Measurements from ENCODE around the gene SMIM7. TPM values are rescaled to one million over a fixed set of nuclear protein-coding genes. Genes with fewer than 3 reads are reported as not detected.
"Not testable (repeated sequence)": the region's sequence is repeated elsewhere in the genome, so short reads cannot be mapped to it uniquely, and the experiment has no call there.

SMIM7 gene
- total RNA-seq, 1 experiment from 2014 or later: 167 TPM

DNA sequence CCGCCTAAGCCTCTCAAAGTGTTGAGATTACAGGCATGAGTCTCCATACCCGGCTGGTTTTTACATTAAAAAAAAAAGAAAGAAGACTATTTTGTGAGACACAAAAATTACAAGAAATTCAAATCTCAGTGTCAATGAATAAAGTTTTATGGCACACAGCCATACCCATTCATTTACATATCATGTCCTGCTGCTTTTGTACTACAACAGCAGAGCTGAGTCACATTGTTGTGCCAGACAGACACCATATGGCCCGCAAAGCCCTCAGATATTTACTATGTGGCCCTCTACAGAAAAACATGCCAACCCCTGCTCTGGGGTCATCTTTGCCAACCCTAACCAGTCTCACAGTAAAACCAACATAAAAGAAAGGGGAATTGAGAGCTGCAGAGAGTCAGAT, 5.3 kb downstream of the SMIM7 start:
- DNase-seq (ENCODE audit: low read depth): no peak

DNA sequence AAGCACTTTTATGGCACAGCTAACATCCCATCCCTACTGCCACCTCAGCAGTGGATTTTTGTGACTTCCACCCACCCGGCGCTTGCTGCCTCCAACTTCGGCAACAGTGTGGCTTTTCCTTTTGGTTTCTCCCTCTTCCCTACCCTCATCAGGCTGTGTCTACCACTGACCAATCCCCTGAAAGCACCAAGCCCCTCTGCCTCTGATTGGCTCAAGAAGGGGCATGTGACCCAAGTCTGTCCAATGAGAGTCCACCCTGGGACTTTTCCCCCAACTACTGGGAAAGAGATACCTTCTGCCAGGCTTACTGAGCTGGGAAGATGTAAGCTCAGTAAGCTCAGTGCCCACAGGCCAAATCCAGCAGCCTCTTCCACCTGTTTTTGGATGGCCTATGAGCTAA, 5.8 kb downstream of the SMIM7 start:
- peak; percentile 23 for DNase-seq (ENCODE audit: low read depth)

DNA sequence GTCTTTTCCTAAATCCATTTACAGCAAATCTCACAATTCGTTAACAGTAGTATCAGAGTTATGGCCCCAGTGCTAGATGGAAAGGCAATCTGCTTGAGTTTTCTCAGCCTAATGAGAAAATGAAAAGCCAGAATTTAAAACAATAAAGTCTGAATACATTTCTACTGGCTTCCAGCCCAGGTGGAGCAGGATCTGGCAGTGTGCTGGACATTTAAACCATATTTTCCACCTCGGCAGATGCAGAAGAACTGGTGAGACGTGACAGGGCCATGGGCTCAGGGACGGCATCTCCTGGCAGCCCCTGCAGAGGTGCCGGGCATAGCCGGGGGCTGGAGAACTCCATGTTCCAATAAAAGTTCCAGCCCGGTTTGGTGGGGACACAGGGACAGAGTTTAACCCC, 7.1 kb downstream of the SMIM7 start:
- DNase-seq (ENCODE audit: low read depth): no peak

DNA sequence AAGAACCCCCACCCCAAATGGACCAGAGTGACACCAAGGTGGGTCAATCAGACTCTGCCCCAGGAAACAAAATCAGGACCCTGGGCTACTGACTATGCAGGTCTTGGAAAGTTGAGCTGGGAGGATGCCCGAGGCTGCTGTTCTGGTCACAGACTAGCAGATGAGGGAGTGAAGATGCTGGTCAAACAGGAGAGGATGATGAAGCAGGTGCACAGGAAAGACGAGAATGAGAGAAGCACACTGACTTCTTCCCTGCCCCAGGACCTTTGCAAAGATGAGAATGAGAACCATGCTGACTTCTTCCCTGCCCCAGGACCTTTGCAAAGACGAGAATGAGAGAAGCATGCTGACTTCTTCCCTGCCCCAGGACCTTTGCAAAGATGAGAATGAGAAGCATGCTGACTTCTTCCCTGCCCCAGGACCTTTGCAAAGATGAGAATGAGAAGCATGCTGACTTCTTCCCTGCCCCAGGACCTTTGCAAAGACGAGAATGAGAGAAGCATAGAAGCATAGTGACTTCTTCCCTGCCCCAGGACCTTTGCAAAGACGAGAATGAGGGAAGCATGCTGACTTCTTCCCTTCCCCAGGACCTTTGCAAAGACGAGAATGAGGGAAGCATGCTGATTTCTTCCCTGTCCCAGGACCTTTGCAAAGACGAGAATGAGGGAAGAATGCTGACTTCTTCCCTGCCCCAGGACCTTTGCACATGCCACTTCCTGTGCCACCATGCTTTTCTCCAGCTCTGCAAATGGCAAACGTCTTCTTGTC, 8.3 kb downstream of the SMIM7 start:
- not testable (repeated sequence) for DNase-seq (ENCODE audit: low read depth)

DNA sequence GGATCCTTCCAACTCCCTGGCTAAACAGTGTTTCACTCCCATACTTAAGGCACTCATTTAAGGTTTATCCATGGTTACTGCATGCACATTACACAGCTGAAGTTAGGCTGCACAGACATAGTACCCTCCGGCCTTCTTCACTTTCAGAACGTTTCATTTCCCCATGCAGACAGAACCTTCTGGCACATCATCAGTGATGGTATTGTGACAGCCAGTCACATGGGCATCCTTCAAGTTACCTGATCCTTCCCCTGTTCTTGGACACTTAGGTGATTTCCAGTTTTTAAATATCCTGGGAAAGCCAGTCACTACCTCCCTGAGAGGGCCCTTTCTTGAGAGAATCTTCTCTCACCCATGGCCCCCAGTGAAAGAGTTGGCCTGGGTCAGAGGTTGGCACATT, 9.1 kb downstream of the SMIM7 start:
- DNase-seq (ENCODE audit: low read depth): no peak

DNA sequence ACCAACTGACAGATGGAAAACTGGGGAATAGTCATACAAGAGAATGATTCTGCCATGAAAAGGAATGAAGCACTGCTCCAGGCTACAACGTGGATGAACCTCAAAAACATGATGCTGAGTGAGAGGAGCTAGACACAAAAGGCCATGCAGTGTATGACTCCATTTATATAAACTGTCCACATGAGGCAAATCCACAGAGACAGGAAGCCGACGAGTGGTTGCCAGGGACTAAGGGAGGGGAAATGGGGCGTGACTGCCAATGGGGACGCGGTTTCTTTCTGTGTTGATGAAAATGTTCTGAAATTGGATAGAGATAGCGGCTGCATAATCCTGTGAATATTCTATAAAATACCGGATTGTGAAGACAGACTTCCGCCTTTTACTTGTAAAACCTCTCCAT, 10.2 kb downstream of the SMIM7 start:
- DNase-seq (ENCODE audit: low read depth): peak; percentile 71

DNA sequence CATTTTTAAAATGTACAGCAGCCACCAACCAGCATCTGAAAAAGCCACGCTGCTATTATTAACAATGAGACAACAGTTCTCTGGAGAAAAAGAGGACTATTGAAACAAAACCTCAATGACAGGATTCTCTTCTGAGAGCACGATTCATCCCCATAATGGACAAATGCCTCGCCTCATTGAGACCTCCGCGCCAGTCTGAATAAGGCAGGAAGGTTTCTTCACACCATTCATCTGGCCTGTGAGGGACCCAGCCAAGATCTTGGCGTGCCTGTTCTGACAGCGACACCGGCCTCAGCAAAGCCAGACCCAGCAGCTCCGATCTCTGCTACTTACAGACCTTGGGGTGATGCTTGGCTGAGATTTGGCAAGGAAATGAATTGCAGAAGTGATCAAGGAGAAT, 14.8 kb downstream of the SMIM7 start:
- no peak for DNase-seq (ENCODE audit: low read depth)

DNA sequence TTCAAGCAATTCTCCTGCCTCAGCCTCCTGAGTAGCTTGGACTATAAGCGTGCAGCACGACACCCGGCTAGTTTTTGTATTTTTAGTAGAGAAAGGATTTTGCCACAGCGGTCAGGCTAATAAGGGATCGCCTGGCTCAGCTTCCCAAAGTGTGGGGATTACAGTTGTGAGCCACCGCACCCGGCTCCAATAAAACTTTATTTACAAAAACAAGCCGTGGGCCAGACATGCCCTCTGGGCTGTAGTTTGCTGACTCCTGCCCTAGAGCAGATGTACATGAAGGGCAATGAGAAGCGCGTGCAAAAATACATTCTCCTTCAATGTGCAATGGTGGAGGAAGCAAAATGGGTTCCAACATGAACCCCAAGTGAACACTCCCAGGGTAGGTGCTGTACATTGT, 18.2 kb downstream of the SMIM7 start:
- DNase-seq (ENCODE audit: low read depth): no peak

DNA sequence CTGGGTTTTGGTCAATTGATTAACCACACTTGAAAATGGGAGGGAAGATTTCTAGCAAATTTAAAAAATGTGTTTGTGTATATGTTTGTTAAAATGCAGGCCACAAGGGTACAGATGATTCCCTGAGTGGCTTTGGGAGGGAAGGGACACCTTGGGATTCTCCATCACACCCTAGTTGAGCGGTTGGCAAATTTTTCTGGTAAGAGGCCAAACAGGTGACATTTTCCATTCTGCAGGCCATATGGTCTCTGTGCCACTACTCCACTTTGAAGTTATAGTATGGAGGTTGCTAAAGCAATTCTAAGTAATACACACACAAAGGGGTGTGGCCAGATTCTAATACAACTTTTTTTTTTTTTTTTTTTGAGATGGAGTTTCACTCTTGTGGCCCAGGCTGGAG, 19.0 kb downstream of the SMIM7 start:
- no peak for DNase-seq (ENCODE audit: low read depth)

DNA sequence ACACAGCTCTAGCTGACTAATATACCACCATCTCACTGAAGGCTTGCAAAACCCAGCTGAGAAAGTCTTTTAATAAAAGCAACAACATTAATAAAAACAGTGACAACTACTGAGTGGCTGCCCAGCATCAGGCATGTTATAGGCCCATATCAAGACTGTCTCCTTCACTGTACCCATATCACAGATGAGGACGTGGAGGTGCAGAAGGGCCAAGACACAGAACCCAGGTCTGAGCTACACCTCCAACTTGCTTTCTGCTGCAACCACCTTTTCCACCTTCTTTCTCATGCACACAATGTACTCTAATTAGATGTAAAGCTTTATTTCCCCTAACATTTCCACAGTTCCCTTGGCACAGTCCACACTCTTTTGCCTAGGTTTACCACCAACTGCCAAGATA, 21.3 kb downstream of the SMIM7 start:
- DNase-seq (ENCODE audit: low read depth): no peak

DNA sequence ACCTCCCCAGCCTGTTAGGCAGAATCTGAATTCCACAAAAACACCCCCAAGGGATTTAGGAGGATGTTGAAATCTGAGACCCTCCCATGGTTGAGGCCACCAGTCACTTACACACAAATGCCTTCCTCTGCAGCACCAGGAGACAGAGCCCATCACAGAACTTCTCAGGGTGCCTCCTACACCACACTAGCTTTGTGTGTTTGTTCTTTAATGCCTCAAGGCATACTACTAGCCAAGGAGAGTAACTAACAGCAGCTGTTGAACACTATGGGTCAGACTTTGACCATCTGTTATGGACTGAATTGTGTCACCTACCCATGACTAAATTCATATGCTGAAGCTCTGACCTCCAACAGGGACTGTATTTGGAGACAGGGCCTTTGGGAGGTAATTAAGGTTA, 22.4 kb downstream of the SMIM7 start:
- DNase-seq (ENCODE audit: low read depth): no peak

DNA sequence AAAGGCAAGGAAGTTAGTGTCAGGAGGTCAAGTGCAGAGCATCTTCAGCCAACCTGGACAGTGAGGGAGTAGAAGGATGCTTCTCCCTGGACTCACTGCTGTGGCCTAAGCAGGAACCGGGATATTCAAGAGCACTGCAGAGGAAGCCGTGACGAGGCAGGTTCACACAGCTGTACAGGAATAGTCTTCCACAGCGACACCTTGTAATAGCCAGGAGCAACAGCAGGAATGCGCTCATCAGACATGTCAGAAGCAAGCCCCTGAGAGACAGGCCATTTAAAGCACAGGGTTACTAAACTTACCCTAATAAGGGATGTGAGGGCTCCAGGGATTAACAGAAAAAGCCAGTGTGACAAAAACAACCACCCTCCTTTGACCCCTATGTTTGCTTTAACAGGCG, 28.5 kb downstream of the SMIM7 start:
- no peak for DNase-seq (ENCODE audit: low read depth)

DNA sequence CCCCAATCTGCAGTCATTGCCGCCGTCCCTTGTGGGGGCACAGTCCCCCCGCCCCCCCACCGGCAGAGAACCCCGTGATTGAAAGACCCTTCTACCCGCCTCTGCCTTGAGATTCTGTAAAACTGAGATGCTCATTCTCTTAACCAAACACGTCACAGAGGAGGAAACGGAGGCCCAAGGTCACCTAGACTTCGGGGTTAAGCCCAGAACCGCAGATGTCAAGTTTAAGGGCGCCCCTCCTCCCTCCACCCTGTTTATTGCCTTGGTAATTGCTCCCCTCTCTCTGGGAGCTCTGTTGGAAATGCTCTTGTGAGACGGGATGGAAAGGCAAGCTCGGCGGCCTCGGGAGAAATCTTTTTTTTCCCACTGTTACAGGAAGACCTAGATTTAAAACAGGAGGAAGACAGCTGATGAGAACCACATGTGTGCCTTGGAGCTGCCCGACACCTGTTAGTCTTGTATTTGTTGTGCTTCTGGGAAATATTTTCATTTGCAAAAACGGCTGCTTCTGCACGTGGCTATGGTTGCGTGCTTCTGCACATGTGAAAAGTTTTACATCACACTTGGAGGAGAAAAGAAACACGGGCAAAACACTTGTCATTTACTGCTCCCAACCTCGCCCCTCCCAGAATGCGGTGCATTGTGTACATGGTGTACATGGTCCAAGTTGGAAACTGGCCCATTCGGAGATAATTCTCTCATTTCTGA, 30.8 kb downstream of the SMIM7 start:
- DNase-seq (ENCODE audit: low read depth): peak; percentile 17

DNA sequence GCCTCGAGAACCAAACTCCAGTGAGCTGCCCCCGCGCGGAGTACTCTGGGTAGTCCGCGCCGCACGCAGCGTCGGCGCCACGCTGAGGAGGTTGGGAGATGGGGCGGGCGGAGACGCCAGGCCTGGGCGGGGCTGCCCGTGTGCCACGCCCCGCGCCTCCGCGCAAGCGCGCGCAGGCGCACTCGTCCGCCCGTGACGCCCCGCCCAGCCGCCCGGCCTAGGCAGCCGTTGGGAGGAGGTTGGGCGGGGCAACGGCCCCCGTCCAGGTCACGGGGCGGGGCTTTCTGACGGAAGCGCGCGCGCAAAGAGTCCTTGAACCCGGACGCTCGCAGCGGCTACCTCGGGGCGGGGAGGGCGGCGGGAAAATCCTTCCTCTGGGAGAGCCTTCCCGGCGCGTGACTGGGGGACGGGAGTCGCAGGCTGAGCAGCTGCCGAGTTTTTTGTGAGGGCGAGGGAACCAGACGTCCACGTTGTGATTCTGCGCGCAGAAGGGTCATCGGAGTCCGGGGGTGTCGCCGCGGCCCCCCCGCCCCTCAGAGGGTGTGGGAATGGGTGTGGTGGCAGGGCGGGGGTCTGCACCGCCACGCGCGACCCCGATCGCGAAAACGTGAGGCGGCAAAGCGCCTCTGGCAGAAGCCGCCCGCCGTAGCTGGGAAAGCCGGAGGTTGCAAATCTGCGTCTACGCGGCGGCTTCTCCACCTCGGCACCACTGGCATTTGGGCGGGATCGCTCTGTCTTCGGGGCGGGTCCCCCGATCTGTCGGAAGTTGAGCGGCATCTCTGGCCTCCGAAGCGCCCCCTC, 31.6 kb downstream of the SMIM7 start, which contains the start of gene MED26:
Gene MED26, minus strand, starts transcription at position 22 of the 801 bp plus-strand sequence. CDS start 261 bp downstream, outside the sequence.
- peak; percentile 97 for DNase-seq (ENCODE audit: low read depth)

DNA sequence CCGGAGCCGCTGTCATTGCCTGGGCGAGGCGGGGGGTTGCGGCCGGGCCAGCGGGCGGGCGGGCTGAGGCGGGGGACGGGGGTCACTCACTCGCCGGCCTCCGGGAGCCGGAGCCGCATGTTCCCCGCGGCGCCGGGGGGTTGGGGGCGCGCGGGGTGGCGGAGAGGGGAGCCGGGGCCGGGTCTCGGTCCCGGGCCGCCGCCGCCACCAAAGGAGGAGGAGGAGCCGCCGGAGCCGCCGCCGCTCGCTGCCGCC, 32.1 kb downstream of the SMIM7 start:
- peak; percentile 9 for DNase-seq (ENCODE audit: low read depth)

DNA sequence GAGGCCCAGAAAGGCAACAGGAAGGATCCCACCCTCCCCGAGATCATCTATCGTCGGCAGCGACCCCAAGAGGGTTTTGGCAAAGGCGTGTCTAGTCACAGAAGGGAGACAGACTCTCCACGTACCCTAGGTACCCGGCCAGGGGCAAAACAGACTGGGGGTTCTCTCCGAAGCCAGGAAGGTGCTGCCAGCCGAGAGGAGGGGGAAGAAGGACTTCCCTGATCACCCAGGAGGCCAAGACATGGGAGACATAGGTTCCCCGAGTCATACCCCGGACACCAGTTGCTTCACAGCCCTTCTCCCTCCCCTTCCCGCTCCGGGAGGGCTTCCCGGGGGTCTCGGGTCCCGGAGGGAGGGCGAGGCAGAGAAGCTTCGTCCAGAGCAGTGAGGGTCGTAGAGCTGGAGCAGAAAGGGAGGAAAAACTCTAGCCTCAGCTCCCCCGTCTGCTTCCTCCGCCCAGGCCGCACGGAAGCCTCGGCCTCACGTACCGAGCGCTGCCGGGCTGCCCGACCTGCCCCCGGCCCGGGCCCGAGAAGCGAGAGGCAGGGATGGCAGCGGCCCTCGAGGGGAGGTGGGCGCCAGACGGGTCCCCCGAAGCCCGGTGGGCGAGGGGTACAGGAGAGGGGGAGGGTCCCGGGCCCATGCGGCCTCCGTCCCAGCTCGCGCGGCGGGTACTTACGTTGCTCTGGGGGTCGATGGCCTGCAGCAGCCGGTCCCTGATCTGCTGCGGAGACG, 32.6 kb downstream of the SMIM7 start:
- peak; percentile 13 for DNase-seq (ENCODE audit: low read depth)

DNA sequence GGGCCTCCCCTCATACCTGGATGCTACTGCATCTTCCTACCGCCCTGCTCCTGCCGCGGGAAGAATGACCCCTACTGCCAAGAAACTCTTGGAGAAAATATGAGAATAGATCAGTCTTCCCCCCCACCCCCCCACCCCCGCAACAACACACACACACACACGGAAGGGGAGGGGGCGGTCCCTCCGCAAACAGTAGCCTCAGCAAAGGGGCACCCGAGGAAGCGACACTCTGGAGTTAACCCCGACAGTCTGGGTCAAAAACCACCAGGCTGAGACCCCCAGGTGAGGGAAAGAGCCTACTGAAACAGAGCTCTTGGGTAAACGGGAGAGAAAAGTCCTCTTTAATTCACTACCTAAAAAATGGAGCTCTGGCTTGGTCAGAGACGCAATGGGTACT, 33.1 kb downstream of the SMIM7 start:
- DNase-seq (ENCODE audit: low read depth): no peak

DNA sequence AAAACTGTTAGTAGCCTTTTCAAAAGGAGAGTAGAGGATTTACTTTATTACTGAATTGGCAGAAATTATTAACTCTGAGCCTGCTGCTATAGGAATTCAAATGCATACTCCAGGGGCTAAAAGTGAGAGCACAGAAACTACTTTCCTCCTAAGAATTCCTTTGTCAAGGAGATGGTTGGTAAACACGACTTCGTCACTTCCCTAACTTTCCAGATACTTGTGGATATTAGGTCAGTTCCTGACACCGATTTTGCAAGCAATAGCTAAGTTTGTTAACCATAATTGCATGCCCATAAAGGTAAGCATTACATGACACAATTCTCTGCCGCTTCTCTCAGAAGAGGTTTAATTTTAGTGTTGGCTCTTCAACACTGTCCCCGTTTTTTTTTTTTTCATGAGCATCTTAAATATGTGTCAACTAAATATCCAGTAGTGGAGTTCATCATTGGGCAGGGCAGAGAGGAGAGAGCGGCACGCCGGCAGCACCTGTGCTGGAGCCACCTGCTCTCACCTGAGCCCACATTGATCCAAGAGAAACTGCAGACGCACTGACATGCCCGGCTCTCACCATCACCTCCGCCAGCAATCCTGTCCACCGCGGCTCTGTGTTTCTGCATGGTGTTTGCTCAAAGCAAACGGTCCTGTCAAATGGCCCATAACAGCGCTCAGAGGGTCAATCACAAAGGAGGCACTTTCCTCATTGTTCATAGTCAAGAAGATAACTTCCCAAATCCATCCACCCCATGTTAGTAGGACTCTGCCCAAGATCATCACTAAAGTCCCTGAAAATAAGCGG, 34.6 kb downstream of the SMIM7 start:
- DNase-seq (ENCODE audit: low read depth): no peak

DNA sequence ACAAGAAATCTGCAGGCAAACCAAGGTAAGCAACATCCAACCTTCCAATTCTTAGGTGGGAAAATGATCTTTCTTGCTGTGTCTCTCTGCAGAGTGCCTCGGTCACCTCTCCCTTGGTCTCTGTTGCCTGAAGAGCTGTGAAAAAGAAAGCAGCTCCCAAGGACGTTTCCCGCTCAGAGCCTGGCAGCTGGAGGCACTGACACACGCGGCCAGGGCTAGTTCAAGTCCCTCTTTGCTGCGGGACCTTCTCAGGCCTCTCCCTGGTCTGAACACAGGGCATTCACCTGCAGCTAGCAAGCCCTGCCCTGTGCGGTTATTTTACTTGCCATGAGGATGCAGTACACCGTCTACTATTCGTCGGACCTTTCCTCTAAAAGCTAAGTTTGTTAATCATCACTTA, 35.7 kb downstream of the SMIM7 start:
- no peak for DNase-seq (ENCODE audit: low read depth)

DNA sequence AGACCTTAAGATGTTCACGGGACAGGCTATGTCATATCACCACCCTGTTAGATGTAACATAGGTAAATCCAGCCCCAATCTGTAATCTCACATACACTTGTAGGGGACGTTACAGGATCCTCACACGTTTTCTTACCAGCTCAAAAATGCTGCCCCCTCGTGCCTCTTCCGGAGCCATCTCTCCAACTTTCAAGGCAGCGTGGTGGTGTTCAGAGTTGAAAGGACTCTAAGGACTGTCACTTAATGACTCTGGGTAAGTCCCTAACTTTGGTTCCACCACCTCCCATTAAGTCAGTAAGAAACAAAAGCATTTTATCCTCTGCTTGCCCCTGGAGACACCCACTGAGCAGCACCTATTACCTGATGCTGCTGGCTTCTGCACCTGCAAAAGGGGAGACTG, 36.4 kb downstream of the SMIM7 start:
- no peak for DNase-seq (ENCODE audit: low read depth)

DNA sequence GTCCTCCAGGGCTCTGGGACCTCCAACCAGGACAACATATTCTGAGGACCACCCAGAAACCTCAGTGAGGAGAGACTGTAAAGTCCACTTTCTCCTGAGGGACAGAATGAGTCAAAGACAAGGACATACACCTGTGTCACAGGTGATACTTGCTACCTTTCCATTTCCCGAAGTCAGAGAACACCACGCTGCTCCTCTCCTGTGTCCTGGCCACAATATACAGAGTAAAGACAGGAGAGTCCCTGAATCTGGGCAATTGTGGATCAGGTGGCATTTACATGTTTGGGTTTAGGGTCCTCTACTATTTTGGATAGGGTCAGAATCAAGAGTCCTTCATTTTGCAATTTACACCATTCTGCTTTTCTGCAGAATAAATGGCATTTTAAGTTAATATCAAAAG, 36.9 kb downstream of the SMIM7 start:
- no peak for DNase-seq (ENCODE audit: low read depth)
